NCI-H1436 (cell line): ENCODE measurements around the gene ZNF320.
"Not testable (repeated sequence)": the region's sequence is repeated elsewhere in the genome, so short reads cannot be mapped to it uniquely, and the experiment has no call there.

Experiments
- DNase-seq: peaks from one replicate; lab custom pipeline; 2025; lab: John Stamatoyannopoulos, UW

The ZNF320 gene

GRCh38 chr19:52922841-52923777 is 25.7 kb upstream of the ZNF320 start, which contains the start of gene ZNF888:
Gene ZNF888 (minus strand): TSS chr19:52923428. CDS start chr19:52917873, 5,555 bp downstream.
- DNase-seq, result peak; percentile 82

- DNase-seq, result no peak
Measured at GRCh38 chr19:52917531-52917930, 20.1 kb upstream of the ZNF320 start.

- no peak for DNase-seq
Measured at GRCh38 chr19:52910648-52911047, 13.2 kb upstream of the ZNF320 start.

- DNase-seq, result not testable (repeated sequence)
Measured at GRCh38 chr19:52904052-52904780, 6.8 kb upstream of the ZNF320 start.

GRCh38 chr19:52901842-52902241 is 4.4 kb upstream of the ZNF320 start:
- DNase-seq, result no peak

- DNase-seq, result not testable (repeated sequence)
Measured at GRCh38 chr19:52898596-52898995, 1.2 kb upstream of the ZNF320 start.

- no peak for DNase-seq
Measured at GRCh38 chr19:52898101-52898500, 666 bp upstream of the ZNF320 start.

GRCh38 chr19:52896431-52897137 is 851 bp downstream of the ZNF320 start:
- no peak for DNase-seq

- no peak for DNase-seq
Measured at GRCh38 chr19:52891336-52891735, 6.1 kb downstream of the ZNF320 start.

GRCh38 chr19:52889931-52890330 is 7.5 kb downstream of the ZNF320 start:
- DNase-seq, result no peak

- no peak for DNase-seq
Measured at GRCh38 chr19:52889076-52889475, 8.4 kb downstream of the ZNF320 start.

- no peak for DNase-seq
Measured at GRCh38 chr19:52880895-52881389, 16.5 kb downstream of the ZNF320 start.

GRCh38 chr19:52872996-52873395 is 24.4 kb downstream of the ZNF320 start:
- not testable (repeated sequence) for DNase-seq

- DNase-seq, result no peak
Measured at GRCh38 chr19:52871466-52871865, 26.0 kb downstream of the ZNF320 start.

GRCh38 chr19:52868031-52868430 is 29.4 kb downstream of the ZNF320 start:
- DNase-seq, result not testable (repeated sequence)

- peak; percentile 65 for DNase-seq
Measured at GRCh38 chr19:52857378-52858191, 39.9 kb downstream of the ZNF320 start, which contains the start of gene ZNF468. Gene ZNF468 (minus strand): TSS chr19:52857619. CDS start chr19:52854272, 3,347 bp downstream.

- DNase-seq, result not testable (repeated sequence)
Measured at GRCh38 chr19:52856540-52857377, 40.7 kb downstream of the ZNF320 start.
